Omental fat pad (tissue), 4 donors: ENCODE measurements around the gene RHBDD3. TPM values are rescaled to one million over a fixed set of nuclear protein-coding genes. Genes with fewer than 3 reads are reported as not detected.

Experiments
- ATAC-seq: fragments of 150-250 bp; one replicate; pipeline ENCODE4 v1.9.1; 2016; ENCODE audit warnings: mild to moderate bottlenecking, moderate library complexity; ENCODE audit not compliant: low FRiP score
- DNase-seq: peaks from one replicate; pipeline ENCODE4 v3.0.0-alpha.2; 2019; ENCODE audit warnings: low spot score
- CTCF ChIP-seq, 3 donors: fragments of 450-650 bp; IDR thresholded peaks; one replicate each; pipeline ENCODE4 v1.5.1; 2016 to 2017; ENCODE audit warnings: antibody characterized with exemption in 3 of 3, mild to moderate bottlenecking in 3 of 3, moderate library complexity in 2 of 3
- total RNA-seq, 4 donors: library from RNA; depleted of rRNA; stranded (reverse); fragments of >200 nt; gene quantifications; one replicate each; pipeline ENCODE4 v1.1.0, GENCODE V29; 2016

The RHBDD3 gene
- total RNA-seq, 4 donors from 2014 or later: 15.0 to 30.8 (median 25.4) TPM

GRCh38 chr22:29214232-29214631, 53.5 kb downstream of the RHBDD3 start:
- TF ChIP-seq CTCF (IDR thresholded peaks at IDR 0.05): no peak
- ATAC-seq: no peak

GRCh38 chr22:29213493-29213892, 54.3 kb downstream of the RHBDD3 start:
- TF ChIP-seq CTCF (IDR thresholded peaks at IDR 0.05): no peak
- ATAC-seq (no peak), DNase-seq (no peak)

More at GRCh38 chr22:29214232-29214631, 53.5 kb downstream of the RHBDD3 start:
- no peak for DNase-seq

DNA sequence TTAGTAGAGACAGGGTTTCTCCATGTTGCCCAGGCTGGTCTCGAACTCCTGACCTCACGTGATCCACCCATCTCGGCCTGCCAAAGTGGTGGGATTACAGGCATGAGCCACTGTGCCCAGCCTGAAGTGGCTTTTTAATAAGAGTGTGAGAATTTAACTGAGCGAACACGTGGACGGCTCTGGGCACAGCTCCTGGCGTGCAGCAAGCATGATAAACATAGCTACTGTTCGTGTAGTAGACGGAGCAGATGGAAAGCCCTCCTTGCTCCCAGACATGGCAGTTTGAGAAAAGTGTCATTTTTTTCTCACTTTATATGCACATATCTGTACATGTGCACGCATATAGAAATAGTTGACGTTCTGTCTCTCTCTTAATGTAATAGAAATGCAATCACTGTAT, 55.0 kb downstream of the RHBDD3 start:
- ATAC-seq (no peak), DNase-seq (no peak)
- TF ChIP-seq CTCF (IDR thresholded peaks at IDR 0.05): no peak

DNA sequence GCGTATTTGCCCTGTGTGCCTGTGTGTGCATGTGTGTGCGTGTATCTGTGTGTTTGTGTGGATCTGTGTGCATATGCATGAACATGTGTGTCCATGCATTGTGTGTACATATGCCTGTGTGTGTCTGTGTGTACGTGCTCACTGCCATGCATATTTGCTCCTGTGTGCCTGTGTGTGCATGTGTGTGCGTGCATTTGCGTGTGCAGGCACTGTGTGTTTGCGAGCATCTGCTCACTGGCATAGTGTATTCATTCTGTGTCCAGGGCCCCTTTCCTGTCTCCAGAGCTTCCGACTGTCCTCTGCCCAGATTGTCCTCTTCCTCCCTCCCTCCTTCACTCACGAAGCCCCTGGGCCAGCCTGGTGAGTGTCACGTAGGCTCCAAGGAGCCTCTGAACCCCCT, 56.3 kb downstream of the RHBDD3 start:
- no peak for TF ChIP-seq CTCF (IDR thresholded peaks at IDR 0.05)
- no peak for ATAC-seq
- no peak for DNase-seq

DNA sequence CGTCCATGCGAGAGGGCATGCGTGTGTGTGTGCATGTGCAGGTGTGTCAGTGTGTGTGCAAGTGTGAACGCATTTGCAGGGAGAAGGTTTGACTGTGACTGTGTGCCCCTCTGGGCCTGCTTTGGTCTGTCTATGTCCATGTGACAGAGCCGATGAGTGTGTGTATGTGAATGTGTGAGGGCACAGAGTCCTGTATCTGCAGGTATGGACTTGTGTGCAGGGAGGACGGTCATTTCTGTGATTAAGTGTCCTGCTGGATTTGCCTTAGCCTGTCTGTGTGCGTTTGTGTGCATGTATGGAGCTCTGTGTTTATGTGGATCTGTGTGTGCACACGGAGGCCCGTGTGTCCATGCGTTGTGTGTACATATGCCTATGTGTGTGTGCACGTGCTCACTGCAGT, 56.7 kb downstream of the RHBDD3 start:
- DNase-seq (no peak), ATAC-seq (no peak)
- no peak for TF ChIP-seq CTCF (IDR thresholded peaks at IDR 0.05)

Other genes with a start within 250 kb of the RHBDD3 start
- gene C22orf31, start 206.2 kb downstream of the RHBDD3 start, total RNA-seq: not detected
- 10 to 100 TPM; 11.1 to 23.8 (median 13.9) TPM for gene KREMEN1, start 194.9 kb downstream of the RHBDD3 start, total RNA-seq
- gene EMID1, start 62.1 kb downstream of the RHBDD3 start, total RNA-seq: 1 to 10 TPM; 1.5 to 2.5 (median 1.7) TPM
- gene EWSR1, start 287 bp upstream of the RHBDD3 start, total RNA-seq: 100 to 1,000 TPM; 190 to 274 (median 202) TPM
- 10 to 100 TPM; 13.4 to 29.0 (median 22.7) TPM for gene GAS2L1, start 38.7 kb upstream of the RHBDD3 start, total RNA-seq
- gene RASL10A, start 47.7 kb upstream of the RHBDD3 start, total RNA-seq: 1 to 10 TPM in 2 of 4 donors, under 1 TPM in 1, not detected in 1; 0.56 to 2.6 (median 1.5) TPM
- gene AP1B1, start 120.6 kb upstream of the RHBDD3 start, total RNA-seq: 10 to 100 TPM; 58.0 to 77.3 (median 75.3) TPM
- gene RFPL1, start 170.6 kb upstream of the RHBDD3 start, total RNA-seq: not detected
- gene NEFH, start 212.2 kb upstream of the RHBDD3 start, total RNA-seq: 1 to 10 TPM in 1 of 4 donors, under 1 TPM in 3; 0.32 to 1.4 (median 0.42) TPM